ENCODE measurements around the gene MEGF6. TPM values are rescaled to one million over a fixed set of nuclear protein-coding genes. Genes with fewer than 3 reads are reported as not detected.

Gene MEGF6
- total and polyA plus RNA-seq, 2 of the 8 experiments (the other 6 are each of a cell fraction or from before 2014, with no cell fraction given): 4.1 to 14.8 TPM

GRCh38 chr1:3501437-3501836 is 109.9 kb downstream of the MEGF6 start:
- Histone ChIP-seq H3K4me1 (replicated peaks in 1 of 4; ENCODE audit: control insufficient read depth in 3 of 4, insufficient read depth in 4 of 4, low read length in 3 of 4) (no peaks in the 10 kb centered on the region), H2BK120ac (replicated peaks; ENCODE audit: low read depth, low read length) (no peak overlapping the region), H3K36me3 (ENCODE audit: control insufficient read depth in 2 of 4, insufficient read depth in 4 of 4, low read length in 3 of 4) (no peaks in the 10 kb centered on the region; a peak in 2 of 8 replicates), H3K9ac (replicated peaks in 1 of 4; ENCODE audit: extremely low read depth in 1 of 4, low read depth in 3 of 4, low read length in 3 of 4) (no peak overlapping the region), H4K5ac (ENCODE audit: insufficient read length, low read depth, low read length) (no peak overlapping the region), H2AFZ (ENCODE audit: low read length) (no peak overlapping the region), H3K23ac (ENCODE audit: insufficient read length) (no peak overlapping the region), H3K4me3 (ENCODE audit: extremely low read depth in 1 of 4, insufficient read depth in 2 of 4, low read depth in 3 of 4, low read length in 4 of 4) (no peak overlapping the region), H4K91ac (replicated peaks; ENCODE audit: insufficient read length, low read length) (no peak overlapping the region), H3K79me2 (ENCODE audit: control insufficient read depth in 1 of 2, insufficient read depth in 2 of 2, low read length in 2 of 2) (no peaks in the 10 kb centered on the region), H4K20me1 (replicated peaks in 1 of 2; ENCODE audit: control insufficient read depth in 1 of 2, insufficient read depth in 2 of 2, low read length in 2 of 2) (peaks cover 2 to 23% of the 10 kb centered on the region in 2 experiments), H3K23me2 (ENCODE audit: low read depth, low read length) (no peaks in the 10 kb centered on the region), H3K4ac (replicated peaks; ENCODE audit: insufficient read length, low read depth, low read length) (no peak overlapping the region), H2BK15ac (ENCODE audit: low read length) (no peak overlapping the region), H2BK12ac (ENCODE audit: low read depth, low read length) (no peak overlapping the region), H3K27ac (ENCODE audit: low read depth, low read length) (no peak overlapping the region), H3K9me3 (ENCODE audit: insufficient read depth in 2 of 2, low read depth in 1 of 2, low read length in 1 of 2) (no peaks in the 10 kb centered on the region), H3K27me3 (replicated peaks in 1 of 4; ENCODE audit: control insufficient read depth in 3 of 4, extremely low read depth in 1 of 4, insufficient read depth in 3 of 4, low read length in 3 of 4) (no peaks in the 10 kb centered on the region), H4K8ac (ENCODE audit: extremely low read depth, insufficient read depth, low read length) (peak overlapping the region; percentile 79; the same call in 1 of the 2 replicates), H3K4me2 (ENCODE audit: insufficient read depth in 1 of 2, low read depth in 2 of 2, low read length in 2 of 2) (no peak overlapping the region), H3K56ac (replicated peaks; ENCODE audit: insufficient read length, low read depth, low read length) (no peak overlapping the region), H3K79me1 (ENCODE audit: low read depth, low read length) (no peaks in the 10 kb centered on the region; the same call in 1 of the 2 replicates), H3K18ac (ENCODE audit: extremely low read depth, low read length) (no peak overlapping the region), H2AK5ac (ENCODE audit: low read depth, low read length) (no peak overlapping the region), H2BK20ac (ENCODE audit: low read length) (no peak overlapping the region), H2BK5ac (ENCODE audit: low read depth, low read length) (no peak overlapping the region), H3K14ac (ENCODE audit: insufficient read length) (no peak overlapping the region)
- 90% methylated on average over 14 of the region's 17 CpGs; no CpG with 5 or more reads in 1 of the 2 experiments for WGBS, 2 experiments (ENCODE audit: extremely low coverage in 1 of 2, insufficient coverage in 1 of 2, insufficient read length in 1 of 2, insufficient replicate concordance in 2 of 2, low coverage in 1 of 2, low lambda C conversion rate in 2 of 2, missing lambda C conversion rate in 1 of 2)
- no peak for FAIRE-seq
- CTCF ChIA-PET (ENCODE audit: partially characterized antibody): interaction anchor here (0.9 to 2.8 kb wide), 10 partner anchors 9 to 137 kb away, joined by 3 to 12 read pairs (median 6); no protein-coding TSS in a partner anchor
- DNase-seq (ENCODE audit: low read depth in 1 of 2, low spot score in 2 of 2): no peak
- POLR2A ChIA-PET (ENCODE audit: partially characterized antibody): interaction anchor here (0.6 to 1.2 kb wide), 2 partner anchors 9 to 51 kb away, joined by 3 read pairs; no protein-coding TSS in a partner anchor
- no peak for TF ChIP-seq E2F6 (IDR thresholded peaks at IDR 0.05)
- TF ChIP-seq EP300 (IDR thresholded peaks at IDR 0.05; ENCODE audit: borderline replicate concordance in 1 of 2, low read depth in 2 of 2, low read length in 2 of 2): no peak
- no peak for TF ChIP-seq CHD2 (IDR thresholded peaks at IDR 0.05; ENCODE audit: low read length)
- TF ChIP-seq CTBP2 (IDR thresholded peaks at IDR 0.05; ENCODE audit: borderline replicate concordance, insufficient read depth, insufficient read length, low read length): no peak
- TF ChIP-seq EGR1 (IDR thresholded peaks at IDR 0.05; ENCODE audit: borderline replicate concordance, low read depth, low read length): no peak
- TF ChIP-seq SUZ12 (IDR thresholded peaks at IDR 0.05; ENCODE audit: low read length): no peak
- no peak for TF ChIP-seq EZH2 (IDR thresholded peaks at IDR 0.05; ENCODE audit: low read depth, low read length, severe bottlenecking)
- no peak for TF ChIP-seq KDM1A (IDR thresholded peaks at IDR 0.05; ENCODE audit: borderline replicate concordance, low read length)
- no peak for TF ChIP-seq KDM5A (IDR thresholded peaks at IDR 0.05; ENCODE audit: low read length)
- no peak for TF ChIP-seq MAX (IDR thresholded peaks at IDR 0.05)
- TF ChIP-seq ATF2 (IDR thresholded peaks at IDR 0.05; ENCODE audit: low read length): no peak

All from H1 (cell line).